IMR-90 (cell line): Measurements from ENCODE around the gene FSTL5.

Source experiments
- BHLHE40 ChIP-seq: fragments of 150-350 bp; IDR thresholded peaks from 2 replicates; pipeline ENCODE4 v1.6.1; 2016; ENCODE audit warnings: mild to moderate bottlenecking, low read depth, low read length
- CEBPB ChIP-seq: IDR thresholded peaks from 2 replicates; pipeline ENCODE4 v1.6.1; 2012; ENCODE audit warnings: low read depth, low read length, improper control_type of control experiment
- CTCF ChIP-seq: conservative IDR thresholded peaks from 2 replicates; pipeline ENCODE4 v1.5.1; 2012; ENCODE audit warnings: mild to moderate bottlenecking, low read depth, low read length, improper control_type of control experiment
- ELK1 ChIP-seq: fragments of 150-350 bp; IDR thresholded peaks from 2 replicates; pipeline ENCODE4 v1.6.1; 2016; ENCODE audit warnings: low read depth, mild to moderate bottlenecking, low read length, moderate library complexity, borderline replicate concordance
- FOS ChIP-seq: fragments of 150-350 bp; IDR thresholded peaks from 2 replicates; pipeline ENCODE4 v1.6.1; 2016; ENCODE audit warnings: low read depth, low read length
- MAFK ChIP-seq: IDR thresholded peaks from 2 replicates; pipeline ENCODE4 v1.6.1; 2012; ENCODE audit warnings: low read depth, low read length, improper control_type of control experiment
- MAZ ChIP-seq: IDR thresholded peaks from 2 replicates; pipeline ENCODE4 v1.6.1; 2012; ENCODE audit warnings: low read depth, mild to moderate bottlenecking, low read length, improper control_type of control experiment, moderate library complexity, borderline replicate concordance
- NFE2L2 ChIP-seq: fragments of 150-350 bp; IDR thresholded peaks from 2 replicates; pipeline ENCODE4 v1.6.1; 2016; ENCODE audit warnings: low read depth, mild to moderate bottlenecking, low read length
- POLR2A ChIP-seq: IDR thresholded peaks from 2 replicates; pipeline ENCODE4 v1.6.1; 2012; ENCODE audit warnings: mild to moderate bottlenecking, low read depth, low read length
- RAD21 ChIP-seq: IDR thresholded peaks from 2 replicates; pipeline ENCODE4 v1.6.1; 2012; ENCODE audit warnings: low read length, improper control_type of control experiment
- RCOR1 ChIP-seq: IDR thresholded peaks from 2 replicates; pipeline ENCODE4 v1.6.1; 2012; ENCODE audit warnings: mild to moderate bottlenecking, low read length, improper control_type of control experiment; ENCODE audit not compliant: insufficient replicate concordance
- RFX5 ChIP-seq: IDR thresholded peaks from 2 replicates; pipeline ENCODE4 v1.8.0; 2012; ENCODE audit warnings: low read depth, mild to moderate bottlenecking, low read length, moderate library complexity
- SMC3 ChIP-seq: fragments of 150-350 bp; IDR thresholded peaks from 2 replicates; pipeline ENCODE4 v1.6.1; 2016; ENCODE audit warnings: low read depth, mild to moderate bottlenecking, antibody characterized with exemption, low read length, moderate library complexity

GRCh38 chr4:161457311-161457710 lies 706.5 kb downstream of the FSTL5 start:
- TF ChIP-seq RAD21 (no peak), CTCF (no peak), BHLHE40 (no peak), POLR2A (no peak), MAFK (no peak), SMC3 (no peak), NFE2L2 (no peak), RCOR1 (no peak), RFX5 (no peak), FOS (no peak), ELK1 (no peak), MAZ (no peak), CEBPB (no peak)
